ENCODE results near the gene RAB5A.
"Not testable (repeated sequence)": the region's sequence is repeated elsewhere in the genome, so short reads cannot be mapped to it uniquely, and the experiment has no call there.

The RAB5A gene

GRCh38 chr3:20023623-20024405, 76.9 kb downstream of the RAB5A start:
- TF ChIP-seq CTCF (IDR thresholded peaks at IDR 0.05; ENCODE audit: low read depth, low read length), result no peak

GRCh38 chr3:20027136-20027535, 80.2 kb downstream of the RAB5A start:
- TF ChIP-seq CTCF (IDR thresholded peaks at IDR 0.05; ENCODE audit: low read depth, low read length), result no peak
- no peak for DNase-seq (ENCODE audit: extremely low read depth, low read depth)

More at GRCh38 chr3:20023623-20024405, 76.9 kb downstream of the RAB5A start:
- DNase-seq (ENCODE audit: extremely low read depth, low read depth), result no peak

GRCh38 chr3:20028905-20029331, 82.0 kb downstream of the RAB5A start:
- TF ChIP-seq CTCF (IDR thresholded peaks at IDR 0.05; ENCODE audit: low read depth, low read length), result no peak
- DNase-seq (ENCODE audit: extremely low read depth, low read depth), result no peak

- not testable (repeated sequence) for DNase-seq (ENCODE audit: extremely low read depth, low read depth)
These were observed 85.0 kb downstream of the RAB5A start for GRCh38 chr3:20031939-20032338.

All from AG09319 (cell line).